DND-41 (cell line): ENCODE measurements around the gene OR6B3.

Source experiments
- ATAC-seq: fragments of 200-7000 bp; cut with Tn5 transposase; 3 replicates; pipeline ENCODE4 v1.9.1; 2021; ENCODE audit warnings: low read depth; ENCODE audit not compliant: insufficient read depth
- DNase-seq: peaks from one replicate; pipeline ENCODE4 v3.0.0-alpha.2; 2020
- H2AFZ ChIP-seq: 2 replicates; pipeline ENCODE4 v1.6.0; 2012; ENCODE audit warnings: low read depth, low read length
- H3K27ac ChIP-seq: 2 replicates; pipeline ENCODE4 v1.5.1; 2012; ENCODE audit warnings: low read length, inconsistent platforms
- H3K27me3 ChIP-seq: fragments of 200-600 bp; sonication (generic); 2 replicates; pipeline ENCODE4 v1.6.0; 2012; ENCODE audit warnings: low read length, mild to moderate bottlenecking, inconsistent platforms; ENCODE audit not compliant: insufficient read depth, poor library complexity
- H3K36me3 ChIP-seq: 2 replicates; pipeline ENCODE4 v1.5.1; 2012; ENCODE audit warnings: low read length, inconsistent platforms; ENCODE audit not compliant: insufficient read depth
- H3K4me1 ChIP-seq: 2 replicates; pipeline ENCODE4 v1.5.1; 2012; ENCODE audit warnings: mild to moderate bottlenecking, low read length; ENCODE audit not compliant: insufficient read depth
- H3K4me2 ChIP-seq: 2 replicates; pipeline ENCODE4 v1.6.0; 2012; ENCODE audit warnings: mild to moderate bottlenecking, moderate library complexity, low read length, inconsistent platforms; ENCODE audit not compliant: insufficient read depth
- H3K4me3 ChIP-seq, 2 experiments: fragments of 200-600 bp in 1 of 2; shearing (Covaris generic) in 1 of 2; 2 replicates each; pipeline ENCODE4 v1.5.1; 2012 to 2016; ENCODE audit warnings: inconsistent platforms in 2 of 2, low read length in 2 of 2, mild to moderate bottlenecking in 2 of 2, low read depth in 1 of 2, moderate library complexity in 1 of 2
- H3K79me2 ChIP-seq: 2 replicates; pipeline ENCODE4 v1.6.0; 2012; ENCODE audit warnings: low read length, inconsistent platforms; ENCODE audit not compliant: insufficient read depth
- H3K9ac ChIP-seq: 2 replicates; pipeline ENCODE4 v1.6.0; 2012; ENCODE audit warnings: low read depth, mild to moderate bottlenecking, inconsistent platforms, low read length, moderate library complexity
- H3K9me3 ChIP-seq: 2 replicates; pipeline ENCODE4 v1.5.1; 2012; ENCODE audit warnings: low read length, moderate library complexity, mild to moderate bottlenecking, inconsistent platforms; ENCODE audit not compliant: insufficient read depth, severe bottlenecking
- H4K20me1 ChIP-seq: 2 replicates; pipeline ENCODE4 v1.6.0; 2012; ENCODE audit warnings: low read length; ENCODE audit not compliant: insufficient read depth
- CTCF ChIP-seq: IDR thresholded peaks from 2 replicates; pipeline ENCODE4 v1.5.1; 2012; ENCODE audit warnings: borderline replicate concordance, low read length, moderate library complexity, mild to moderate bottlenecking; ENCODE audit not compliant: poor library complexity, severe bottlenecking; ENCODE audit errors: extremely low read depth
- EZH2 ChIP-seq: IDR thresholded peaks from 3 replicates; pipeline ENCODE4 v1.6.1; 2012; ENCODE audit warnings: borderline replicate concordance, low read depth, mild to moderate bottlenecking, moderate library complexity, low read length, inconsistent platforms; ENCODE audit not compliant: severe bottlenecking

The OR6B3 gene

GRCh38 chr2:240013343-240013742, 40.0 kb downstream of the OR6B3 start:
- no peaks in the 10 kb centered on the region for H3K4me1 ChIP-seq
- H3K27me3 ChIP-seq, result no peaks in the 10 kb centered on the region
- no peak overlapping the region for H2AFZ ChIP-seq
- no peak overlapping the region for H3K9ac ChIP-seq
- H3K79me2 ChIP-seq, result peaks cover 18% of the 10 kb centered on the region; the same call in 1 of the 2 replicates
- no peaks in the 10 kb centered on the region for H3K9me3 ChIP-seq
- H4K20me1 ChIP-seq, result 0 out of 2 replicates have a peak, but pooled peaks cover 7% of the 10 kb centered on the region
- no peak overlapping the region for H3K4me3 ChIP-seq
- DNase-seq (no peak), ATAC-seq (no peak; the same call in 2 of the 3 replicates)
- H3K36me3 ChIP-seq, result peaks cover 95% of the 10 kb centered on the region
- no peak overlapping the region for H3K27ac ChIP-seq
- no peak overlapping the region for H3K4me2 ChIP-seq
- TF ChIP-seq CTCF (peak; percentile 25), EZH2 (no peak)

GRCh38 chr2:240002983-240003382, 50.3 kb downstream of the OR6B3 start:
- Histone ChIP-seq H3K4me2 (no peak overlapping the region), H3K27me3 (no peaks in the 10 kb centered on the region), H3K9me3 (no peaks in the 10 kb centered on the region), H3K27ac (no peak overlapping the region), H3K4me1 (no peaks in the 10 kb centered on the region), H3K36me3 (peaks cover 89% of the 10 kb centered on the region), H3K4me3 (no peak overlapping the region), H2AFZ (no peak overlapping the region), H3K79me2 (0 out of 2 replicates have a peak, but pooled peaks cover under 1% of the 10 kb centered on the region), H3K9ac (no peak overlapping the region), H4K20me1 (peaks cover 4% of the 10 kb centered on the region; the same call in 1 of the 2 replicates)
- TF ChIP-seq EZH2, result no peak
- TF ChIP-seq CTCF, result no peak
- ATAC-seq, result no peak
- no peak for DNase-seq

- peaks cover 68% of the 10 kb centered on the region for H3K36me3 ChIP-seq
These were observed 52.6 kb downstream of the OR6B3 start for GRCh38 chr2:240000671-240001070.

More at GRCh38 chr2:240000671-240001070, 52.6 kb downstream of the OR6B3 start:
- no peak for DNase-seq
- H3K79me2 ChIP-seq, result peaks cover 5% of the 10 kb centered on the region; the same call in 1 of the 2 replicates
- H3K27me3 ChIP-seq, result no peaks in the 10 kb centered on the region
- no peak for ATAC-seq
- no peak overlapping the region for H3K27ac ChIP-seq
- H3K4me2 ChIP-seq, result no peak overlapping the region
- H3K4me3 ChIP-seq, result no peak overlapping the region
- no peaks in the 10 kb centered on the region for H3K9me3 ChIP-seq
- H4K20me1 ChIP-seq, result no peaks in the 10 kb centered on the region
- no peaks in the 10 kb centered on the region for H3K4me1 ChIP-seq
- no peak overlapping the region for H3K9ac ChIP-seq
- TF ChIP-seq CTCF (no peak), EZH2 (no peak)
- H2AFZ ChIP-seq, result no peak overlapping the region
